OCI-LY3 (cell line): ENCODE data around the gene FAM53A.

ENCODE experiments used
- H2AFZ ChIP-seq: fragments of 200-600, 300-600 bp; shearing (Covaris generic); 2 replicates; pipeline ENCODE4 v1.6.0; 2014; ENCODE audit warnings: antibody characterized with exemption, low read depth, low read length
- H3K27ac ChIP-seq: fragments of 200-600, 300-600 bp; sonication (generic); 2 replicates; pipeline ENCODE4 v1.5.1; 2014; ENCODE audit warnings: mild to moderate bottlenecking, low read length, moderate library complexity, mixed read lengths
- H3K27me3 ChIP-seq: fragments of 200-600, 300-600 bp; sonication (generic); 2 replicates; pipeline ENCODE4 v1.6.1; 2014; ENCODE audit warnings: low read depth, low read length, mixed read lengths
- H3K36me3 ChIP-seq: fragments of 200-600, 300-600 bp; sonication (generic); replicated peaks from 2 replicates; pipeline ENCODE3; 2014; ENCODE audit warnings: low read depth, low read length, mixed read lengths
- H3K4me1 ChIP-seq: fragments of 300-600, 200-600 bp; sonication (generic); 2 replicates; pipeline ENCODE4 v1.6.1; 2014; ENCODE audit warnings: low read length, mixed read lengths
- H3K4me2 ChIP-seq: fragments of 200-600, 300-600 bp; sonication (generic); 2 replicates; pipeline ENCODE4 v1.6.1; 2014; ENCODE audit warnings: low read length, mixed read lengths
- H3K4me3 ChIP-seq: fragments of 300-600, 200-600 bp; sonication (generic); 2 replicates; pipeline ENCODE4 v1.5.1; 2014; ENCODE audit warnings: antibody characterized with exemption, mild to moderate bottlenecking, low read length, moderate library complexity
- H3K79me2 ChIP-seq: fragments of 300-600, 200-600 bp; shearing (Covaris generic); 2 replicates; pipeline ENCODE4 v1.6.1; 2014; ENCODE audit warnings: mild to moderate bottlenecking, low read length, mixed read lengths
- H3K9ac ChIP-seq: fragments of 300-600, 200-600 bp; shearing (Covaris generic); 2 replicates; pipeline ENCODE4 v1.6.0; 2014; ENCODE audit warnings: mild to moderate bottlenecking, low read length, moderate library complexity
- H3K9me3 ChIP-seq: fragments of 200-600, 300-600 bp; shearing (Covaris generic); 2 replicates; pipeline ENCODE4 v1.6.1; 2014; ENCODE audit warnings: low read length, mixed read lengths; ENCODE audit not compliant: insufficient read depth
- H4K20me1 ChIP-seq: fragments of 200-600, 300-600 bp; sonication (generic); 2 replicates; pipeline ENCODE4 v1.6.1; 2016; ENCODE audit warnings: low read length, mixed read lengths; ENCODE audit not compliant: insufficient read depth
- CTCF ChIP-seq: fragments of 200-600, 300-600 bp; sonication (generic); IDR thresholded peaks from 2 replicates; pipeline ENCODE4 v1.5.1; 2014; ENCODE audit warnings: antibody characterized with exemption, low read length, low read depth
- EZH2phosphoT487 ChIP-seq: fragments of 200-600 bp; shearing (Covaris generic); IDR thresholded peaks from 2 replicates; pipeline ENCODE4 v1.6.1; 2018; ENCODE audit warnings: antibody characterized with exemption, mixed run types, low read depth

The FAM53A gene

DNA sequence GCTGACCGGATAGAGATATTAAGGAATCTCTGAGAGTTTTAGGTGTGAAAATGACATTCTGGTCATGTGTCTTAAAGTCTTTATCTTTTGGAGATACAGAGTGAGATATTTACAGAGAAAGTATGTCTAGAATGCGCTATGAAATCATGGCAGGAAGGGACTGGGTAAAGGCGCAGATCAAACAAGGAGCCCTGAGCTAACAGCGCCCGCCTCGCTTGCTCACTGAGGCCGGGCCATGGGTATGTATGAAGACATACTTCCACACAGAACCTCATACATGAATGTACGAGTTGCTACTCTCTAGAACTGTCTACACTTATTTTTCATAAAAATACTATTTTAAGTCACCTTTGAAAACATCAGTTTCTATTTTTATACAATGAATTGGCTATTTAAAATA lies 20.0 kb downstream of the FAM53A start:
- no peaks in the 10 kb centered on the region for H3K4me1 ChIP-seq
- no peak overlapping the region for H3K4me2 ChIP-seq
- no peak overlapping the region for H3K27ac ChIP-seq
- TF ChIP-seq EZH2phosphoT487 (no peak), CTCF (no peak)
- no peaks in the 10 kb centered on the region for H3K36me3 ChIP-seq
- no peak overlapping the region for H2AFZ ChIP-seq
- H3K27me3 ChIP-seq, result no peaks in the 10 kb centered on the region
- no peaks in the 10 kb centered on the region for H3K79me2 ChIP-seq
- no peaks in the 10 kb centered on the region for H3K9me3 ChIP-seq
- no peaks in the 10 kb centered on the region for H4K20me1 ChIP-seq
- no peak overlapping the region for H3K4me3 ChIP-seq
- H3K9ac ChIP-seq, result no peak overlapping the region

DNA sequence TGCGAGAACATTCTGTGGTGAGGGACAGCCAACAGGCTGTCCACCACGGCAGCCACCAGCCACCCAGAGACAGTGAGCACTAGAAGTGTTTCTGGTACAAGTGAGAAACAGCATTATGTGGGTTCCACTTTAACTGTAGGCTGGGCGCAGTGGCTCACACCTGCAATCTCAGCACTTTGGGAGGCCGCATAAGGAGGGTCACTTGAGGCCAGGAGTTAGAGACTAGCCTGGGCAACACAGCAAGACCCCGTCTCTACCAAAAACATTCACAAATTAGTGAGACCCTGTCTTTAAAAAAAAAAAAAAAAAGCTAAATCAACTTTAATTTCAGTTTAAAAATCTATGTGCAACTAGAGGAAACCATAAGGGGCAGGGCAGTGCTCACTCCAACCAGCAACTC lies 20.6 kb downstream of the FAM53A start:
- no peak for TF ChIP-seq CTCF
- no peak for TF ChIP-seq EZH2phosphoT487
- Histone ChIP-seq H3K4me2 (no peak overlapping the region), H3K4me1 (no peaks in the 10 kb centered on the region), H3K27me3 (no peaks in the 10 kb centered on the region), H3K36me3 (no peaks in the 10 kb centered on the region), H3K9ac (no peak overlapping the region), H3K9me3 (no peaks in the 10 kb centered on the region), H3K4me3 (no peak overlapping the region), H3K27ac (no peak overlapping the region), H2AFZ (no peak overlapping the region), H4K20me1 (no peaks in the 10 kb centered on the region), H3K79me2 (no peaks in the 10 kb centered on the region)

DNA sequence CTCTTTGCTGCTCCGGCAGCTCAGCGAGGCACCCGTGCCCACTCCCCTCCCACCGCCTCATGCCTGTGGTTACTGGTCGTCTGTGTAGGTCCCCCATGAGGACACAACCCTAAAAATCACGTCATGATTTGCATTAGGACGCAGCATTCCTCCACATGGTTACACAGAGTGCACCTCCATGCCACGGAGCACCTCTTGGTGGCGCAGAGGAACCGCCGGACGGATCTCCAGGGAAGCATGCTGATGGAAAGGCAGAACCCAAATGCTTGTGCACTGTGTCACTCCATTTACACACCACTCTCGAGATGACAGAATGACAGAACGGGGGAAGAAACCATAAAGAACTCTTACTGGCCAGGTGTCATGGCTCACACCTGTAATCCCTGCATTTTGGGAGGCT lies 22.4 kb downstream of the FAM53A start:
- H3K4me3 ChIP-seq, result no peak overlapping the region
- H2AFZ ChIP-seq, result no peak overlapping the region
- TF ChIP-seq CTCF (no peak), EZH2phosphoT487 (no peak)
- H3K27me3 ChIP-seq, result no peaks in the 10 kb centered on the region
- no peaks in the 10 kb centered on the region for H3K4me1 ChIP-seq
- H3K79me2 ChIP-seq, result no peaks in the 10 kb centered on the region
- no peak overlapping the region for H3K4me2 ChIP-seq
- no peaks in the 10 kb centered on the region for H4K20me1 ChIP-seq
- H3K9me3 ChIP-seq, result no peaks in the 10 kb centered on the region
- no peak overlapping the region for H3K27ac ChIP-seq
- H3K9ac ChIP-seq, result no peak overlapping the region
- no peaks in the 10 kb centered on the region for H3K36me3 ChIP-seq

DNA sequence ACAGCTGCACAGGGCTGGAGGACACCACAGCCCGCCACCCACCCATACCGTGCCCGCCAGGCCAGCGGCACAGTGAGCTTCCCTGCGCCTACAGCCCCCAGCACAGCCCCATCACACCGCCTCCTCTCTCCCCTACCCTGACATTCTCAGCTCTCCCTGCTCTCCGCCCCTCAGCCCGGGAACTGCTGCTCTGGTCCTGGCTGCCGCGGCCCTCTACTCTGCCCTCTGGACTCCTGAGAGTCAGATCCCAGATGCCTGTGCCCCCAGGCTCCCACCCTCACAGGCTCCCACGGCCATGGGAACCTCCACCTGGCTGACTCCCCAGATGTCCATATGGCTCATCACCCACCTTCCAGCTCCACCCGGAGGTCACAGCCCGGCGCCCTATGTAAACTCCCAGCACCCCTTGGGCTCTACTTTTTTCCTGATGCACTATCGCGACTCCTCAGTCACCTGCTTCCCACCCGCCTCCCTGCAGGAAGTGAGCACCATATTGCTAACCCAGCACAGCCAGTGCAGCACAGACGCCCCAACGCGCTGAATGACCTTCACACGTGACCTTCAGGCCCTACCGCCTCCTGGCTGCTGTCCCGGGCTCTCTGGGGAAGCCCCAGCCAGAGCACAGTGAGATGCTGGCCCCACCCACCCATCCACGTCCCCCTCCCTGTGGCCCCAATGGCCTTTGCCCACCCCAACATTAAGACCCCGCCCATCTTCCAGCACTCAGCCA lies 23.0 kb downstream of the FAM53A start:
- H3K9me3 ChIP-seq, result no peaks in the 10 kb centered on the region
- H3K4me3 ChIP-seq, result no peak overlapping the region
- H3K9ac ChIP-seq, result no peak overlapping the region
- H3K4me2 ChIP-seq, result no peak overlapping the region
- no peak for TF ChIP-seq CTCF
- TF ChIP-seq EZH2phosphoT487, result no peak
- H3K27me3 ChIP-seq, result no peaks in the 10 kb centered on the region
- H4K20me1 ChIP-seq, result no peaks in the 10 kb centered on the region
- H2AFZ ChIP-seq, result no peak overlapping the region
- no peaks in the 10 kb centered on the region for H3K79me2 ChIP-seq
- H3K36me3 ChIP-seq, result no peaks in the 10 kb centered on the region
- H3K27ac ChIP-seq, result no peak overlapping the region
- H3K4me1 ChIP-seq, result no peaks in the 10 kb centered on the region
